Activated CD8-positive, alpha-beta memory T cell treated with anti-CD3 and anti-CD28 coated beads, Interleukin-2, amount 10 ng/mL, durations not matched to agents 7 days and 5 days (primary cell): ENCODE data around the gene KIAA1958. TPM values are rescaled to one million over a fixed set of nuclear protein-coding genes. Genes with fewer than 3 reads are reported as not detected.

Source experiments
- ATAC-seq: fragments of 150-1000 bp; cut with Tn5 transposase; one replicate; pipeline ENCODE4 v1.10.0; 2021; ENCODE audit warnings: moderate library complexity
- CTCF ChIA-PET: fragments of 350-600 bp; sonication (Branson Sonifier 250); formaldehyde crosslinking; loops from one replicate; lab custom pipeline; 2021; ENCODE audit warnings: antibody characterized with exemption; lab: Charles Lee
- DNase-seq: peaks from one replicate; pipeline ENCODE4 v3.0.0-alpha.2; 2020
- H3K27ac Mint-ChIP-seq: one replicate; pipeline ENCODE4 v1.8.0; 2021; ENCODE audit warnings: mild to moderate bottlenecking, mixed read lengths
- H3K27me3 Mint-ChIP-seq: one replicate; pipeline ENCODE4 v1.8.0; 2021; ENCODE audit warnings: mixed read lengths
- H3K36me3 Mint-ChIP-seq: one replicate; pipeline ENCODE4 v1.8.0; 2021; ENCODE audit warnings: mild to moderate bottlenecking, mixed read lengths
- H3K4me1 Mint-ChIP-seq: one replicate; pipeline ENCODE4 v1.8.0; 2021; ENCODE audit warnings: mixed read lengths
- H3K4me3 Mint-ChIP-seq: one replicate; pipeline ENCODE4 v1.8.0; 2021; ENCODE audit warnings: mild to moderate bottlenecking, moderate library complexity, mixed read lengths
- H3K9me3 Mint-ChIP-seq: one replicate; pipeline ENCODE4 v1.8.0; 2022; ENCODE audit warnings: low read depth, mixed read lengths
- total RNA-seq, 2 experiments: library from RNA; stranded (reverse); gene quantifications; one replicate each; pipeline ENCODE4 v1.2.3, GENCODE V29; 2021

The KIAA1958 gene
- total RNA-seq, 2 experiments from 2014 or later, result 7.1 to 11.6 TPM

DNA sequence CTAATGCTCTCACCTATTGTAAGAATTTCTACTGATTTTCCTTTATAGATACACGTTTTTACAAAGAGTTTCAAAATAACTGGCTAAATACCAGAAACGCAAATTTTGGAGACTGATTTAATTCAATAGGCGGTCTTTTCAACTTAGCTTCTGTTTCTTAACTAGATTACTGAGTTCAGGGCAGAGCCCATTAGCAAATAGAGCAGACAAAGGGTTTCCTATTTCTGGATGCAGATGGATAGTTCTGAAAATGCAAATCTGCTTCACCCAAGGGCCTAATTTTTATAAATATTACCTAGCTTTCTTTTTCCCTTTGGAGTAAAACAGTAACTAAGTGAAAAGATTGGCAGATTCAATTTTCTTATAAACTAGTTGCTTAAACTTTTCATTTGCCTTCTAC, 13.6 kb upstream of the KIAA1958 start:
- Mint-ChIP-seq H3K36me3 (peaks cover 17% of the 10 kb centered on the region), H3K4me3 (no peak overlapping the region), H3K4me1 (no peaks in the 10 kb centered on the region), H3K9me3 (peaks cover 3% of the 10 kb centered on the region), H3K27me3 (no peaks in the 10 kb centered on the region), H3K27ac (no peak overlapping the region)
- ATAC-seq, result no peak
- DNase-seq, result no peak
- CTCF ChIA-PET, result no interaction called here

DNA sequence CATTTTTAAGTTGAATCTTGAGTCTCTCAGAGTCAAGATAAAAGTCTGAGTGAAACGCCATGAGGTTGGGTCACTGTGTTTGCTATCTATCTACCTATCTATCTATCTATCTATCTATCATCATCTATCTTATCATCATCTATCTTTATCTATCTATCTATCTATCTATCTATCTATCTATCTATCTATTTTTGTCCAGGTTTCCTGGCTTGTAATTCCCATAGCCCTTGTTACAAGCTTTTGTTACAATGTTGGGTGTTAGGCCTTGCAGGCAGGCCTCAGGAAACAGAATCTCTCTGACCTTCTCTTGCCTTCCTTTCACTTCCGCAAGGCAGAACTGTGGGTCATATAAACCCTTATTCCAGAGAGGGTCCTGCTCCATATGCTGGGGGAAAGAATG, 12.6 kb upstream of the KIAA1958 start:
- H3K36me3 Mint-ChIP-seq, result peaks cover 20% of the 10 kb centered on the region
- CTCF ChIA-PET, result no interaction called here
- no peak overlapping the region for H3K4me3 Mint-ChIP-seq
- no peaks in the 10 kb centered on the region for H3K27me3 Mint-ChIP-seq
- no peak for DNase-seq
- no peak overlapping the region for H3K27ac Mint-ChIP-seq
- peaks cover 3% of the 10 kb centered on the region for H3K9me3 Mint-ChIP-seq
- H3K4me1 Mint-ChIP-seq, result no peaks in the 10 kb centered on the region
- ATAC-seq, result no peak

DNA sequence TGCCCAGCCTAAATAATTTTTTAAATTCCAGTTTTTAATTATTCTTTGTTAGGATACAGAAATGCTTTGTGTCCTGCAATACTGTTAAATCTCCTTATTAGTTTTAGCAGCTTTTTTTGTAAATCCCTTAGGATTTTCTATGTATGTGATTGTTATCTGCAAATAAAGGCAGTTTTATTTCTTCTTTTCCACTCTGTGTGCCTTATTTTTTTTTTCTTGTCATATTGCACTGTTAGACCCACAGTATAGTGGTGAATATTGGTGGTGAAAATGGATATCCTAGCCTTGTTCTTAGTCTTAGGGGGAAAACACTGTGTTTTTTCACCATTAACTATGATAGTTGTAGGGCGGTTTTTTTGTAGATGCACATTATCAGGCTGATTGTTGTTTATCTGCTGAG, 11.3 kb upstream of the KIAA1958 start:
- peaks cover 18% of the 10 kb centered on the region for H3K36me3 Mint-ChIP-seq
- H3K4me1 Mint-ChIP-seq, result no peaks in the 10 kb centered on the region
- ATAC-seq (no peak), DNase-seq (no peak)
- no peak overlapping the region for H3K4me3 Mint-ChIP-seq
- CTCF ChIA-PET, result interaction anchor here (1.0 to 1.4 kb wide), 2 partner anchors 11 to 31 kb away, joined by 3 to 4 read pairs; no protein-coding TSS in a partner anchor
- H3K27me3 Mint-ChIP-seq, result no peaks in the 10 kb centered on the region
- H3K9me3 Mint-ChIP-seq, result peaks cover 3% of the 10 kb centered on the region
- H3K27ac Mint-ChIP-seq, result no peak overlapping the region

DNA sequence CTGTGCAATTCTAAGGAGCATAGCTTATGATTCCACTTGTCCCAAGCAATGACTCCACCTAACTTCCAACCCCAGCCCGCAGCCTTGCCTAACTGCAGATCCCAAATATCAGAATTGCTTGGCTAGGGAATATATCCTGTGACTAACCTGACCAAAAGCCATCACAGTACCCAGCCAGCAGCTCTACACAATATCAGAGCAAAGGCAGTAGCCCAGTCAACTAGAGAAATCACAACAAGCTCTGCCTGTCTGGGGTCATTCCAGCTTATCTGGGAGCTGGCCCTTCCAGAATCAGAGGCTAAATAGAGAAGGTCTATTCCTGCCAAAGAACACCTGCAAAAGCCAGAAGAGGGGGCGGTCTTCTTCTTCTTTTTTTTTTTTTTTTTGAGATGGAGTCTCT, 9.3 kb upstream of the KIAA1958 start:
- DNase-seq (no peak), ATAC-seq (no peak)
- H3K27me3 Mint-ChIP-seq, result no peaks in the 10 kb centered on the region
- H3K27ac Mint-ChIP-seq, result no peak overlapping the region
- H3K36me3 Mint-ChIP-seq, result peaks cover 16% of the 10 kb centered on the region
- no peak overlapping the region for H3K4me3 Mint-ChIP-seq
- peaks cover 3% of the 10 kb centered on the region for H3K9me3 Mint-ChIP-seq
- CTCF ChIA-PET, result no interaction called here
- H3K4me1 Mint-ChIP-seq, result no peaks in the 10 kb centered on the region

DNA sequence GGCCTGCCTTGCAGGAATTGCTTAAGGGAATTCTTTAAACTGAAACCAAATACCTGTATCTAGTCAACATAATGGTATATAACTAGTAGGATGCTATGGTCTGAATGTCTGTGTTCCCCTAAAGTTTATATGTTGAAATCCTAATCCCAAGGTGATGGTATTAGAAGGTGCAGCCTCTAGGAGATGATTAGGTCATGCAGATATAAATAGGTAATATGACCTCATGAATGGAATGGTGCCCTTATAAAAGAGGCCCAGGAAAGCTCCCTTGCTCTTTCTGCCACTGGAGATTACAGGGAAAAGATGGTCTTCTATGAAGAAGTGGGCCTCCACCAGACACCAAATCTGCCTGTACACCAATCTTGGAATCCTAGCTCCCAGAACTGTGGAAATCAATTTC, 7.4 kb upstream of the KIAA1958 start:
- Mint-ChIP-seq H3K27me3 (no peaks in the 10 kb centered on the region), H3K36me3 (peaks cover 12% of the 10 kb centered on the region), H3K4me1 (no peaks in the 10 kb centered on the region), H3K4me3 (no peak overlapping the region), H3K27ac (no peak overlapping the region), H3K9me3 (peaks cover 3% of the 10 kb centered on the region)
- CTCF ChIA-PET, result interaction anchor here (1.5 kb wide), 1 partner anchor 10 kb away, joined by 3 read pairs; no protein-coding TSS in a partner anchor
- no peak for ATAC-seq
- no peak for DNase-seq

DNA sequence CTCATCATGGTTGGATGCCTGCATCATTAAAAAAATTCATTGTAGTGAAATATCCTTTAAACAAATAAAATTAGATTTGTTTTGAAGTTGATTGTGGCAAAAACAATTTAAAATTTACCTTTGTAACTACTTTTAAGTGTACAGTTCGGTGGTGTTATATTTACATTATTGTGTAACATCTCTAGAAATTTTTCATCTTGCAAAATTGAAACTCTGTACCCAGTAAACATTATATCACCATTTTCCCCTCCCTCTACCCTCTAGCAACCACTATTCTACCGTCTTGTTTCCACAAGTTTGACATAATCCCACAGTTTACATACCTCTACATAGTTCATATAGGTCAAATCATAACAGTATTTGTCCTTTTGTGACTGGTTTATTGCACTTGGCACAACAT, 2.0 kb upstream of the KIAA1958 start:
- peaks cover 5% of the 10 kb centered on the region for H3K36me3 Mint-ChIP-seq
- DNase-seq (no peak), ATAC-seq (no peak)
- CTCF ChIA-PET, result interaction anchor here (1.0 to 2.6 kb wide), 2 partner anchors 41 to 419 kb away, joined by 3 to 7 read pairs; no protein-coding TSS in a partner anchor
- no peaks in the 10 kb centered on the region for H3K27me3 Mint-ChIP-seq
- H3K9me3 Mint-ChIP-seq, result no peaks in the 10 kb centered on the region
- H3K4me3 Mint-ChIP-seq, result no peak overlapping the region
- no peak overlapping the region for H3K27ac Mint-ChIP-seq
- H3K4me1 Mint-ChIP-seq, result peaks cover 28% of the 10 kb centered on the region

DNA sequence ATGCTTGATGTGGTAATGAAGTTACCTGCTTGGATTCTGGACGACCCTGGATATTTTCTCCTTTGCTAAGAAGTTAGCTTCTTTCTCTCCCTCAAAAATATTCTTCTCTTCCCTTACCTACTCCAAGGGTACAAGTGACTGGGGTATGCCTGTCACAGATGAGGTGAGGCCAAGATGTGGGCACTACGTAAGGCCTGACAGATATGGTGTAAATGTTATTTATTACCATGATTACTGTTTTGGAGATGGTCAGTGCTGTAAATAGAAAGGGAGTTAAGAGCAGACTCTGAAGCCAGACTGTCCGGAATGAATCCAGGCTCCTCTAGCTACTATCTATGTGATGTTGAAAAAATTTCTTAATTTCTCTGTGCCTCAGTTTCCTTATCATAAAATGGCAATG, 1.1 kb upstream of the KIAA1958 start:
- H3K36me3 Mint-ChIP-seq, result peaks cover 7% of the 10 kb centered on the region
- H3K4me3 Mint-ChIP-seq, result no peak overlapping the region
- CTCF ChIA-PET, result interaction anchor here (0.6 to 2.7 kb wide), 6 partner anchors 10 to 418 kb away, joined by 3 to 11 read pairs (median 5); partner anchors contain the start of genes HSDL2 and INIP
- peaks cover 30% of the 10 kb centered on the region for H3K4me1 Mint-ChIP-seq
- ATAC-seq, result no peak
- no peaks in the 10 kb centered on the region for H3K9me3 Mint-ChIP-seq
- no peak overlapping the region for H3K27ac Mint-ChIP-seq
- H3K27me3 Mint-ChIP-seq, result no peaks in the 10 kb centered on the region
- DNase-seq, result no peak

DNA sequence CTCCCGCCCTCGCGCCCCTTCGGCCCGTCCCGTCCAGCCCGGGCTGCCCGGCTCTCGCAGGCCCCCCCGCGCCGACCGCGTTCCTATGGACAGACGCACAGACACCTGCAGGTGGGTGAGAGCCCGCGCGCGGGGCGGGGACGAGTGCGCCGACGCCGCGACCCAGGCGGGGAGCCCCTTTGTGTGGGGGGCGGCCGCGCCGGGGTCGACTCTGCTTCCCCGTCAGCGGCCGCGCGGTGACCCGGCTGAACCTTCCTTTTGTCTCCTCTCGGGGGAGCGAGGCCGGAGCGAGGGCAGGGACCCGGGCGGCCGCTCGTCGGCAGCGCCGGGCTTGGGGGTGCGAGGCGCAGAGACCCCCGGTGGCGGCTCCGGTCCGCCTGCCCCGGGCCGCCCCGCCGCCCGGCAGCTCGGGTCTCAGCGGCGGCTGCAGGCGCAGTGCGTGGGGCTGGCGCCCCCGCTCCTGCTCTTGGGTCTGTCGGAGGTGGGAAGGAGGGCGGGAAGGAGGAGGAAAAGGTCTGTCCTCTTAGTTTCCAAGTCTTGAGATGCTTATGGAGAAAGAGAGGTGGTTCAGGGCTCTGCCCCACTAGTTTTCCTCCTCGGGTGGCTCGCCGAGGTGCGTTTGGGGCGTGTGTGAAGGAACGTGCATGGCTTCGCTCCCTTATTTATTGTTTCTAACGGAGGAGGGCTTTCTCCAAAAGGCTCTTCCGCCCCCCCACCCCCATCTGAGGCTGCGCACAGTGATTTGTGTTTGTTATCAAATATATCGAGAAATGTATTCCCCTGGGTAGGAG, 576 bp downstream of the KIAA1958 start:
- H3K36me3 Mint-ChIP-seq, result peaks cover 10% of the 10 kb centered on the region
- ATAC-seq, result peak; percentile 41

DNA sequence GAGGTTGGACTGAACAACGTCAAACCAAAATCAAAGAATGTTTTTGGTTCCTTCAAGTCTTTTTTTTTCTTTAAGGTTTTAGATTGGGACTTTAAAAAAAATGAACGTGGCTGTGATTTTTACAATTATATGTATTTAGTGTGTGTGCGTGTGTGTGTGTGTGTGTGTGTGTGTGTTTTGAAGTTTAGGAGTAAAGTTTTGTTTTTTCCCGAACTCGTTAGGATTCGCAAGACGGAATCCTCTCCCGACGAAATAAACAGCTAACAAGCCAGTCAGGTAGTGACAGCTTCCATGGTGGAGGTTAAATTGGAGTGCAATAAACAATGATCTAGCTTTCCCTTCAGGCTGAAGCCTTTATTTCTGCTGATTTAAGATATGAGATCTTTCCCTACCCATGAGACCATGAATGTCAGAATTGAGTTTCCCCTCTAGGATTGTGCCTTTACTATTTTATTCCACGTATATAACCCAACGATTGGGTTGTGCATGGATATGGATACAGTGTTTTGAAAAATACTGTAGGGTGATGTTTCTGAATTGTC, 1.2 kb downstream of the KIAA1958 start:
- Mint-ChIP-seq H3K27me3 (no peaks in the 10 kb centered on the region), H3K27ac (peak overlapping the region; percentile 82), H3K36me3 (peaks cover 13% of the 10 kb centered on the region), H3K9me3 (no peaks in the 10 kb centered on the region), H3K4me1 (peaks cover 30% of the 10 kb centered on the region), H3K4me3 (peak overlapping the region; percentile 95)
- DNase-seq, result no peak
- no peak for ATAC-seq
- CTCF ChIA-PET, result interaction anchor here (0.9 to 2.7 kb wide), 2 partner anchors 14 to 108 kb away, joined by 3 to 11 read pairs; partner anchors contain the start of gene HSDL2

More for the DNA sequence above, 576 bp downstream of the KIAA1958 start:
- no peaks in the 10 kb centered on the region for H3K9me3 Mint-ChIP-seq
- H3K4me1 Mint-ChIP-seq, result peaks cover 30% of the 10 kb centered on the region
- H3K27me3 Mint-ChIP-seq, result no peaks in the 10 kb centered on the region
- DNase-seq, result peak; percentile 64
- CTCF ChIA-PET, result interaction anchor here (0.9 to 2.7 kb wide), 4 partner anchors 15 to 231 kb away, joined by 3 to 11 read pairs (median 6); partner anchors contain the start of genes HSDL2 and INIP
- H3K4me3 Mint-ChIP-seq, result peak overlapping the region; percentile 95
- peak overlapping the region; percentile 82 for H3K27ac Mint-ChIP-seq

DNA sequence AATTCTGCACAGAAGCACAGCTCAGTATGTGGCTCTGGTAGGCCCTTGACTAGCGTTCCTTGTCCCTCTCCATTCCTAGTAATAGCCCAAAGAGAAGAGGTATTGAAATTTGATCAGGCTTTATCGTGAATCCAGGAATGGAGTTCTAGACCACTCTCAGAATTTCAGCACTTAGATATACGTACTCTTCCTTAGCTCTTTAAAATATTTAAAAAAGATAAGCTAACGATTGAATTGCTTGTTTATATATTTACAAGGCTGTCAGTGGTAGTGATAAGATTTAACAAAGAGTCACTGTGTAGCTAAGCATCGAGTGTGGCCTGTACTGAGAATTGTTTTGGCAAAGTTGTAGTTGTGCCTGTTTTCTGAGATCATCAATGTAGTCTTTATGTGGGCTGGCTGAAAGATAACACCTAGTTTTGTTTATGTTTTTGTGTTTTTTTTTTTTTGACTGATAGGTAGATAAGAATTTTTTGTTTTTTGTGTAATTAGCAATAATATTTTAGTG, 2.5 kb downstream of the KIAA1958 start:
- Mint-ChIP-seq H3K9me3 (peaks cover 6% of the 10 kb centered on the region), H3K27ac (no peak overlapping the region), H3K27me3 (no peaks in the 10 kb centered on the region), H3K4me3 (no peak overlapping the region), H3K36me3 (peaks cover 25% of the 10 kb centered on the region), H3K4me1 (peaks cover 30% of the 10 kb centered on the region)
- ATAC-seq (no peak), DNase-seq (no peak)
- CTCF ChIA-PET, result interaction anchor here (0.7 to 2.9 kb wide), 2 partner anchors 45 to 1134 kb away, joined by 4 to 12 read pairs; no protein-coding TSS in a partner anchor

DNA sequence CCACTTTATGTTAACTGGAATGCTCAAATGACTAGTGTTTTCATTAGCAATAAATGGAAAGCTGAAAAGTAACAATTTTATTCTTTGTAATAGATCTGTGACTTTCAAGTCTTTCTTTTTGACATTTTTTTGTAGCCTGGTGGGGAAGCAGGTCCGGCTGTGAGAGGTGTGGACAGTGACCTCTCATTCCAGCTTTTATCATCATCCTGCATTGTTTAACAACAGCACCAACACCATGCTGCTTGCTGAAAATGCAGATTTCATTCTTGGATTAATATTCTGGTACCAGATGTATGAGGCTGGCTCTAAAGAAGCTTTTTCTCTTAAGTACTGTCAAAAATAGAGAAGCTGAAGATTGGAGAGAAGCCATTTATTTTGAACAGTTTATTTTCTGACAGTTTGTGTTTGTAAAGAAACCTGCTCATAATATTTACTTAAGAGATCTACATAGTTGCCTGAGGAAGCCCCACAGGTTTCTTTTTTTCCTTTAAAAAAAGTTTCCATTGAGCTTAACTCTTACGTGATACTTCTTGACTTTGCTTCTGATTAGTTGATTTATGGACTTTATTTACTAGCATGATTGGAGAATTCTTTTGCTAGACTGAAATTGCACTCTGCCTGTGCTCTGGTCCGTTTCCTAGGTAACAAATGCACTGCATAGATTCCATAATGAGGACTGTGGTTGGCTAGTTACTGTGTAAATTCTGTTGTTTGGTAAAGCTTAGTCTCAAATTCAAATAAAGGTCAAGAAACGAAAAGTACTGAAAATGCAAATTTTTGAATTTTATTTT, 3.4 kb downstream of the KIAA1958 start:
- Mint-ChIP-seq H3K9me3 (peaks cover 14% of the 10 kb centered on the region), H3K4me3 (no peak overlapping the region), H3K36me3 (peaks cover 33% of the 10 kb centered on the region), H3K4me1 (peaks cover 31% of the 10 kb centered on the region), H3K27me3 (no peaks in the 10 kb centered on the region), H3K27ac (no peak overlapping the region)
- DNase-seq (no peak), ATAC-seq (no peak)
- CTCF ChIA-PET, result interaction anchor here (0.7 to 2.9 kb wide), 2 partner anchors 46 to 105 kb away, joined by 3 to 12 read pairs; no protein-coding TSS in a partner anchor

DNA sequence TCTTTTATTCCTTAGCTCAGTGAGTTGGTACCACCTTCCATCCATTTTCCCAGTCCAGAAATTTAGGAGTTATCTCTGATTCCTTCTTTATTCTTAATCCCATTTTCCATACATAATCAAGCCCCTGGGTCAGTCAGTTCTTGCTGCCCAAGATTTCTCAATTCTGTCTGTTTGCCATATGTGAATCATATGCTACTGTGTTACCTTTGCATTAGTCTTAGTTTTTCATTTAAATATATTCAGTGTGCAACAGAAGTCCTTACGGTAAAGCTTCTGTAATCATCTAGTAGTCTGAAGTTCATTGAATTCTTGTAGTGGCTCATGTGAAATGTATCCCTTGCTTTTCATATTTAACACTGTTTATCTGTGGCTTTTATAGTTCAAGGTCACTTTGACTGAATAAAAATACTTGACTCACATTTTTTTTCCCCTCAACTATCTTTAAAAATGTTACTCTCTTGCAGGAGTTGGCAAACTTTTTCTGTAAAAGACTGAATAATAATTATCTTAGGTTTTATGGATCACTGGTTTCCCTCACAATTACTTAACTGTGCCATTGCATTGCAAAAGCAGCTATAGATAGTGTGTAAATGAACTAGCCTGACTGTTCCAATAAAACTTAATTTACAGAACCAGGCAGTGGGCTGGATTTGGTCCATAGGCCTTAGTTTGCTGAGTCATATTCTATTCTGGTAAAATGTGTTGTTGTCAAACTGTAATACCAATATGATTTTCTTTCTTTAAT, 6.9 kb downstream of the KIAA1958 start:
- ATAC-seq (no peak), DNase-seq (no peak)
- H3K27ac Mint-ChIP-seq, result no peak overlapping the region
- H3K4me1 Mint-ChIP-seq, result peaks cover 9% of the 10 kb centered on the region
- no peaks in the 10 kb centered on the region for H3K27me3 Mint-ChIP-seq
- CTCF ChIA-PET, result no interaction called here
- H3K36me3 Mint-ChIP-seq, result peaks cover 44% of the 10 kb centered on the region
- peaks cover 15% of the 10 kb centered on the region for H3K9me3 Mint-ChIP-seq
- no peak overlapping the region for H3K4me3 Mint-ChIP-seq
